Osteocyte (in vitro differentiated cells): ENCODE data around the gene NPAS2. TPM values are rescaled to one million over a fixed set of nuclear protein-coding genes. Genes with fewer than 3 reads are reported as not detected.

Experiments
- DNase-seq: peaks from one replicate; pipeline ENCODE4 v3.0.0; 2021; ENCODE audit warnings: mixed read lengths; ENCODE audit not compliant: unreplicated experiment; ENCODE audit errors: extremely low spot score
- H3K27ac Mint-ChIP-seq: one replicate; pipeline ENCODE4 v1.8.0; 2021; ENCODE audit warnings: mild to moderate bottlenecking, mixed read lengths; ENCODE audit not compliant: unreplicated experiment
- H3K27me3 Mint-ChIP-seq: one replicate; pipeline ENCODE4 v1.8.0; 2021; ENCODE audit warnings: mixed read lengths; ENCODE audit not compliant: unreplicated experiment
- H3K36me3 Mint-ChIP-seq: one replicate; pipeline ENCODE4 v1.8.0; 2021; ENCODE audit warnings: mixed read lengths; ENCODE audit not compliant: unreplicated experiment
- H3K4me1 Mint-ChIP-seq: one replicate; pipeline ENCODE4 v1.8.0; 2021; ENCODE audit warnings: mixed read lengths; ENCODE audit not compliant: unreplicated experiment
- H3K4me3 Mint-ChIP-seq: one replicate; pipeline ENCODE4 v1.8.0; 2021; ENCODE audit warnings: mild to moderate bottlenecking, moderate library complexity, mixed read lengths; ENCODE audit not compliant: unreplicated experiment
- H3K9me3 Mint-ChIP-seq: one replicate; pipeline ENCODE4 v1.8.0; 2021; ENCODE audit warnings: mixed read lengths; ENCODE audit not compliant: unreplicated experiment
- CTCF ChIP-seq: fragments of 200-600 bp; sonication (generic); IDR thresholded peaks from 2 replicates; pipeline ENCODE4 v1.5.0; 2021; ENCODE audit warnings: antibody characterized with exemption, mild to moderate bottlenecking, moderate library complexity
- total RNA-seq: library from RNA; stranded (reverse); gene quantifications from 2 replicates; pipeline ENCODE4 v1.2.1, GENCODE V29; 2021

NPAS2 gene
- total RNA-seq, 1 donor from 2014 or later = 16.6 TPM

- Mint-ChIP-seq H3K4me3 (no peak overlapping the region), H3K4me1 (peaks cover 8% of the 10 kb centered on the region), H3K27ac (no peak overlapping the region), H3K9me3 (no peaks in the 10 kb centered on the region), H3K27me3 (no peaks in the 10 kb centered on the region), H3K36me3 (peaks cover 32% of the 10 kb centered on the region)
- DNase-seq = no peak
- no peak for TF ChIP-seq CTCF
These were observed 158.7 kb downstream of the NPAS2 start for GRCh38 chr2:100978582-100979191.

GRCh38 chr2:100980046-100980445, 160.1 kb downstream of the NPAS2 start:
- Mint-ChIP-seq H3K27me3 (no peaks in the 10 kb centered on the region), H3K27ac (no peak overlapping the region), H3K36me3 (peaks cover 26% of the 10 kb centered on the region), H3K9me3 (no peaks in the 10 kb centered on the region), H3K4me3 (no peak overlapping the region), H3K4me1 (peaks cover 16% of the 10 kb centered on the region)
- no peak for DNase-seq
- TF ChIP-seq CTCF = no peak

- no peak for TF ChIP-seq CTCF
- DNase-seq = no peak
- Mint-ChIP-seq H3K27me3 (no peaks in the 10 kb centered on the region), H3K4me3 (no peak overlapping the region), H3K27ac (no peak overlapping the region), H3K4me1 (peaks cover 16% of the 10 kb centered on the region), H3K36me3 (peaks cover 23% of the 10 kb centered on the region), H3K9me3 (no peaks in the 10 kb centered on the region)
These were observed 161.1 kb downstream of the NPAS2 start for GRCh38 chr2:100981011-100981410.

- Mint-ChIP-seq H3K36me3 (peaks cover 15% of the 10 kb centered on the region), H3K27me3 (no peaks in the 10 kb centered on the region)
These were observed 162.5 kb downstream of the NPAS2 start for GRCh38 chr2:100982431-100982861.

GRCh38 chr2:100983201-100983600, 163.3 kb downstream of the NPAS2 start:
- no peak overlapping the region for H3K27ac Mint-ChIP-seq
- no peaks in the 10 kb centered on the region for H3K9me3 Mint-ChIP-seq
- no peak overlapping the region for H3K4me3 Mint-ChIP-seq
- peaks cover 14% of the 10 kb centered on the region for H3K36me3 Mint-ChIP-seq
- no peak for TF ChIP-seq CTCF
- no peak for DNase-seq
- H3K4me1 Mint-ChIP-seq = peaks cover 11% of the 10 kb centered on the region
- H3K27me3 Mint-ChIP-seq = no peaks in the 10 kb centered on the region

More at GRCh38 chr2:100982431-100982861, 162.5 kb downstream of the NPAS2 start:
- H3K27ac Mint-ChIP-seq = no peak overlapping the region
- TF ChIP-seq CTCF = no peak
- peaks cover 11% of the 10 kb centered on the region for H3K4me1 Mint-ChIP-seq
- no peak overlapping the region for H3K4me3 Mint-ChIP-seq
- DNase-seq = no peak
- no peaks in the 10 kb centered on the region for H3K9me3 Mint-ChIP-seq
